SH-SY5Y (cell line): ENCODE measurements around the gene SYT12.

ENCODE experiments used
- GATA2 ChIP-seq: IDR thresholded peaks from 2 replicates; pipeline ENCODE4 v1.6.1; 2011; ENCODE audit warnings: mild to moderate bottlenecking, low read depth, low read length
- GATA3 ChIP-seq: IDR thresholded peaks from 2 replicates; pipeline ENCODE4 v1.6.1; 2011; ENCODE audit warnings: low read depth, mild to moderate bottlenecking, low read length, moderate library complexity

SYT12 gene

GRCh38 chr11:67015048-67015447 is 7.9 kb upstream of the SYT12 start:
- TF ChIP-seq GATA2 (no peak), GATA3 (no peak)

DNA sequence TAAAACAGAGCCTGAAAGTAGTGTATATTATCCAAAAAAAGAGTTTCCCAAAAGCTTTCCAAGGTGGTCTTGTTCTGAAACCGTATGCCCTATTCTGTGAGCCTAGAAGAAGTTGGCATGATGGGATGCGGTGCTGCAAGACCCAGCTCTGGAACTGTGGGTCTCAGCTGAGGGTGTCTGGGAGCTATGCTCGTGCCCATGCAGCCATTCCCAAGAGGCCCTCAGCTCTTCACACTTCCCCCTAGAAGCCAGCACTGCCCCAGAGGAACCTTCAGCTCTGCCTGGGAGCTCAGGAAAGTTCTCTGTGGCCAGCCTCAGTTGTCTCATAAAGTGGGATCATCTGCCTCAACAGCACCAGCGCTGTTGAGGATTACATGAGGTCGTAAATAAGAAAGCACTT is 6.4 kb upstream of the SYT12 start:
- no peak for TF ChIP-seq GATA2
- TF ChIP-seq GATA3: no peak

DNA sequence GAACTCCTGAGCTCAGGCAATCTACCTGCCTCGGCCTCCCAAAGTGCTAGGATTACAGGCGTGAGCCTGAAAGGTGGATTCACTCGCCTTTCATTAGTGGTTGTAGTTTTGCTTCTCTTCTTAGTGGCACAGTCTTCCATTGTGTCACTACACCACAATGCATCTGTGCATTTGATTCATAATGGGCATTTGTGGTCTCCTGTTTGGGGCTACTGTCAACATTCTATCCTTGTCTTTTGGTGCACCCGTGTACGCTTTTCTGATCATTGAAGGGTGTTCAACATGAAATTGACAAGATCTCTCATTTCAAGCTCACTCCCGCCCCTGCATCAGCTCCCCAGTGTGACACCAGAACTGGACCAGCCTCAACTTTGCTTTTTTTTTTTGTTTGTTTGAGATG is 2.0 kb upstream of the SYT12 start:
- TF ChIP-seq GATA3: no peak
- no peak for TF ChIP-seq GATA2

DNA sequence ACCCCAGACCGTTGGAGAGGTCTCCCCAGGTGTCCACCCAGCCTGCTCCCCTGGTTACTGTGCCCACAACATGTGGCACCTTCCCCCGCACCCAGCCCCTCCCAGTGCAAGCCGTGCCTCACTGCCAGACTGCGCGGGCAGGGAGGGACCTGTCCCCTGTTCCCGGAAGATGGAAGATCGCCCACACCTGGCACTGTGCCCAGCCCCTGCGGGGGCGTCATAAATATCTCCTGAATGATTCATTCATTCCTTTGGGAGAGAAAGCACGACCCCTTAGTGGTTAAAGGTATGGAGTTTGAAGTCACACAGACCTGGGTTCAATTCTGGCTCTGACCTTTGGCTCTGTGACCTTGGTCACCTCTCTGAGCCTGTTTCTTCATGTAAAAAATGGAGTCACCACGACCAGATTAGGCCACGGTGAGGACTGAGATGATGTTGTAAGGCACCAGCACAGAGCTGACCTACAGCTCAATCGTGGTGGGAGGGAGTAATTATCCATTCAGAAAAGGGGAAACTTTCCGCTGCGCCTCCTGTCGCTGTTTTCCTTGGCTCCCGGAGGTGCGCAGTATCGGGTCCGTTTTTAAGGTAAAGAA is 497 bp upstream of the SYT12 start:
- no peak for TF ChIP-seq GATA2
- no peak for TF ChIP-seq GATA3

DNA sequence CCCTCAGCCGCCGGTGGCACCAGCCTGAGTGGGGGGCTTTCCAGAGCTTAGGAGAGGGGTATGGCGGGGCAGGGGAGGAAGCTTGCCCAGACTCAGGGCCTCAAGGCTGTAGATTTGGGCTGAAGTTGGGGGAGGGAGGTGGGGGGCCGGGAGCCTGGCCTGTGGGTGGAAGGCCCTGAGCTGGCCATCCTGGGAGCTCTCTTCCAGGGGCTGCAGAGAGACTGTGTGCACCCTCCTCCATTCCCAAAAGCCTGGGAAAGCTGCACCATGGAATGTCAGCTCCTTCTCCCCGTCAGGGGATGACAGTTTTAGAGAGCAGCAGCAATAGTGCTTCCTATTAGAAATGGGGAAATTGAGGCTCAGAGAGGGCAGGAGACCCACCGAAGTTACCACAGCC is 1.0 kb downstream of the SYT12 start:
- TF ChIP-seq GATA3: no peak
- no peak for TF ChIP-seq GATA2

DNA sequence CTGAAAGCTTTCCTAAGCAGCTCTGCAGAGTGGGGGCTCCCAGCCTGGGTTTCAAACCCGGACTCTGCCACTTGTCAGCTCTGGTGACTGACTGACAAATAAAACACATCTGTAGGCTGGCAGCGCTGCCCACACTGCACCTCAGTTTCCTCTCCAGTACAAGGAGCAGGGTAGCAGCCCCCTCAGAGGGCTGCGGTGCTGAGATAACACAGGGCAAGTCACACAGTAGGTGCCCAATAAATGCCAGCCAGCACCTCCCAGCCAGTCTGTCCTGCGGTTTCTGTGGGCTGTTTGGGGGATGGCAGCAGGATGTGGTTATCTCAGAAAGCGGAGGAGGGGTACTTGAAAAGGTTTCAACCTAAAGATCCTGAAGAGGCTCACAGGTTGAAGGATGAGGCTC is 1.5 kb downstream of the SYT12 start:
- no peak for TF ChIP-seq GATA2
- no peak for TF ChIP-seq GATA3

- TF ChIP-seq GATA2 (no peak), GATA3 (no peak)
Observed at GRCh38 chr11:67024966-67025365, 2.0 kb downstream of the SYT12 start.

DNA sequence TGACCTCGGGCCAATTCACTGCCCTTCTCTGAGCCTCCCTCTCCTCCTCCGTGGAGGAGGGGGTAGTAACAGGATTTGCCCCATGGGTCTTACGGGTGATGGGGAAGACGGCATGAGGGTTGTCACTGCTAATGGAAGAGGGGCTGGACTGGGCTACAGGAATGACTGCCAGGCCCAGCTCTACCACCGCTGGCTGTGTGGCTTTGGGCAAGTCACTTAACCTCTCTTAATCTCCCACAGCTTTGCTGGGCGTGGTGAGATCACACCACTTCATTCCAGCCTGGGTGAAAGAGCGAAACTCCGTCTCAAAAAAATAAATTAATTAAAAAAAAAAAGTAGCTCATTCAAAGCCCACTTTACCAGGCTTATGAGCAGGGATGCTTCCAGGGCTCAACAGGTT is 2.8 kb downstream of the SYT12 start:
- TF ChIP-seq GATA3: no peak
- TF ChIP-seq GATA2: no peak

- no peak for TF ChIP-seq GATA2
- TF ChIP-seq GATA3: no peak
Observed at GRCh38 chr11:67026941-67027340, 4.0 kb downstream of the SYT12 start.

DNA sequence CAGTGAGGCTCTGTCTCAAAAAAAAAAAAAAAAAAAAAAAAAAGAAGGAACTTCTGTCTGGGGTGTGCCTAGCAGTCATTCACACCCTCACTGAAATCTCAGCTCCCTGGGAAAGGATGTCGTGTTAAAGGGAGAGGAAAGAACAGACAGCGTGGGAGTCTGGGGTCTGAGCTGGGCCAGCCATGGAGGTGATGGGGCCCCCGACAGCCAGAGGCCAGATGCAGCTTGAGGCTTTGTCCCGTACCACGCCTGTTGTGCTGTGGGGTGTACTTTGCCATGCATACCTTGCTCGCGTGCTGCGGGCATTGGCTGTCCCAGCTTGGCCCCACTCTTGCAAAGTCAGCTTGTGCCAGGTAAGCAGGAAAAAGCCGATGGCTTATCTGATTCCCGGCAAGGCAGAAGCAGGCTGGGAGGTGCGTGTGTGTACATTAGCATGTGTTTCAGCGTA is 4.6 kb downstream of the SYT12 start:
- no peak for TF ChIP-seq GATA2
- TF ChIP-seq GATA3: no peak

GRCh38 chr11:67027943-67028542 is 5.1 kb downstream of the SYT12 start:
- TF ChIP-seq GATA3: no peak
- no peak for TF ChIP-seq GATA2

- TF ChIP-seq GATA3 (no peak), GATA2 (no peak)
Observed at GRCh38 chr11:67029146-67029545, 6.2 kb downstream of the SYT12 start.

- TF ChIP-seq GATA3 (no peak), GATA2 (no peak)
Observed at GRCh38 chr11:67030976-67031375, 8.0 kb downstream of the SYT12 start.

DNA sequence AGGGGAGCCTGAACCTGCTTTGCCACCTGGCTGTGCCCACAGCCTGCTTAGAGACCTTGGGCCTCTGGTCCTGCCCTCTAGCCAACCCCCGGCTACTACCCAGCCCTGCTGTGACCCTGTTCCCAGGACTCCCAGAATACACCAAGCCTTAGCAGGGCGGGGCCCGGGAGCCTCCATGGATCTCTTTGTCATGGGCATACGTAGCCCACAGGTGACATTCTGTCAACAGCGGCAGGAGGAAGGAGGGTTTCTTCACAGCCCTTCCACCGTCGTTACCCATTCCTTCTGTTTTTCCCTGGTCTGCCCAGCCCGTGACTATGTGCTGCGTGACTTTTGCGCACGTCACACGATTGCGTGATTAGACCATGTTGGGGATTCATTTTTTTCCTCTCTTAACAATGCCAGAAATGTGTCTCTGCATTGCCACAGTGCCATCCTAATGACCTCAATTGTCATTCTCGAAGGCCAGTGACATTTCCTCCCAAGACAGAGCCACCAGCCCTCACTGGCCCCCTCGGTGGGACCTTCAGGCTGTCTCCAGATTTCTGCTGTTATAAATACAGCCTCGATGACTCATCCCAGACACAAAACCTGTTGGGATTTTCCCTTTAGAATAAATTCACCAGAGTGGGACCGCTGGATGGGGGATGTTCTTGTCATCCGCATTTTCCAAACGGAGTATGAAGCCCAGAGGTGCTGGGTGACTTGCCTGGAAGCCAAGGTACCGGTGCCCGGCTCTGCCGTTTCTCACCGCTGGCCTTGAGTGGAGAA is 9.0 kb downstream of the SYT12 start:
- TF ChIP-seq GATA3 (no peak), GATA2 (no peak)
